RWPE1 (cell line): Measurements from ENCODE around the gene SMIM35.

Experiments used
- CTCF ChIA-PET: fragments of 350-600 bp; sonication (Branson Sonifier 250); formaldehyde crosslinking; extraction: SDS; loops from one replicate; lab custom pipeline; 2021; lab: Yijun Ruan, JAX
- POLR2A ChIA-PET: fragments of 400-600 bp; formaldehyde crosslinking; extraction: SDS; loops from one replicate; lab custom pipeline; 2020; ENCODE audit warnings: antibody characterized with exemption; ENCODE audit not compliant: low non-redundant PET; lab: Yijun Ruan, JAX
- DNase-seq: peaks from one replicate; pipeline ENCODE4 v3.0.0; 2012; ENCODE audit warnings: low spot score
- H3K27ac ChIP-seq: fragments of 450-650 bp; 2 replicates; pipeline ENCODE4 v1.5.1; 2017
- CTCF ChIP-seq: fragments of 450-650 bp; conservative IDR thresholded peaks from 2 replicates; pipeline ENCODE4 v1.5.1; 2017; ENCODE audit warnings: low read depth, mild to moderate bottlenecking

The SMIM35 gene

GRCh38 chr11:117999354-117999993, 87.3 kb downstream of the SMIM35 start:
- ChIA-PET POLR2A (no interaction called here), CTCF (interaction anchor here (1.0 kb wide), 1 partner anchor 54 kb away, joined by 5 read pairs; no protein-coding TSS in a partner anchor)
- no peak overlapping the region for H3K27ac ChIP-seq
- TF ChIP-seq CTCF: no peak
- no peak for DNase-seq

- DNase-seq: no peak
- CTCF ChIA-PET: no interaction called here
- no peak overlapping the region for H3K27ac ChIP-seq
- POLR2A ChIA-PET: no interaction called here
- no peak for TF ChIP-seq CTCF
These were observed 88.0 kb downstream of the SMIM35 start for GRCh38 chr11:117998664-117999353.

- H3K27ac ChIP-seq: no peak overlapping the region
- CTCF ChIA-PET: no interaction called here
- DNase-seq: no peak
- POLR2A ChIA-PET: no interaction called here
- TF ChIP-seq CTCF: no peak
These were observed 88.8 kb downstream of the SMIM35 start for GRCh38 chr11:117997823-117998579.

- no peak for DNase-seq
- H3K27ac ChIP-seq: no peak overlapping the region
- POLR2A ChIA-PET: no interaction called here
- CTCF ChIA-PET: no interaction called here
- no peak for TF ChIP-seq CTCF
These were observed 89.4 kb downstream of the SMIM35 start for GRCh38 chr11:117997406-117997805.

- TF ChIP-seq CTCF: no peak
- DNase-seq: no peak
- ChIA-PET POLR2A (no interaction called here), CTCF (no interaction called here)
- no peak overlapping the region for H3K27ac ChIP-seq
These were observed 90.7 kb downstream of the SMIM35 start for GRCh38 chr11:117996058-117996457.

- POLR2A ChIA-PET: no interaction called here
- CTCF ChIA-PET: no interaction called here
- no peak for TF ChIP-seq CTCF
- no peak for DNase-seq
- H3K27ac ChIP-seq: no peak overlapping the region
These were observed 91.3 kb downstream of the SMIM35 start for GRCh38 chr11:117995472-117995871.
